NCI-H1930 (cell line): ENCODE data around the gene TRIM47.

ENCODE experiments used
- DNase-seq, 2 experiments: peaks; one replicate each; lab custom pipeline; 2025; lab: John Stamatoyannopoulos, UW

Gene TRIM47

GRCh38 chr17:75909051-75909811, 30.9 kb upstream of the TRIM47 start:
- DNase-seq = no peak

- DNase-seq = no peak
Measured at GRCh38 chr17:75908201-75908600, 29.8 kb upstream of the TRIM47 start.

- DNase-seq = no peak
Measured at GRCh38 chr17:75906143-75906884, 27.9 kb upstream of the TRIM47 start.

GRCh38 chr17:75904749-75905521, 26.6 kb upstream of the TRIM47 start, which contains the start of gene MRPL38:
Gene MRPL38, minus strand, starts transcription at chr17:75904884. Its CDS starts 9 bp downstream, at chr17:75904875.
- peak; percentile 97 to 99 for DNase-seq

- no peak for DNase-seq
Measured at GRCh38 chr17:75902406-75902805, 24.0 kb upstream of the TRIM47 start.

GRCh38 chr17:75901727-75902126, 23.3 kb upstream of the TRIM47 start:
- DNase-seq = no peak

- DNase-seq = no peak
Measured at GRCh38 chr17:75900691-75901533, 22.5 kb upstream of the TRIM47 start.

- no peak for DNase-seq
Measured at GRCh38 chr17:75899767-75900468, 21.5 kb upstream of the TRIM47 start.

- no peak for DNase-seq
Measured at GRCh38 chr17:75899353-75899752, 21.0 kb upstream of the TRIM47 start.

- no peak for DNase-seq
Measured at GRCh38 chr17:75898791-75899190, 20.4 kb upstream of the TRIM47 start.

- DNase-seq = no peak
Measured at GRCh38 chr17:75898065-75898464, 19.7 kb upstream of the TRIM47 start.

- DNase-seq = no peak
Measured at GRCh38 chr17:75897160-75898019, 19.0 kb upstream of the TRIM47 start.

GRCh38 chr17:75896415-75897159, 18.2 kb upstream of the TRIM47 start, which contains the start of gene TRIM65:
Gene TRIM65, minus strand, starts transcription at chr17:75896951. Its CDS starts 14 bp downstream, at chr17:75896937.
- peak; percentile 86 to 88 for DNase-seq

GRCh38 chr17:75895370-75896155, 17.2 kb upstream of the TRIM47 start:
- DNase-seq = no peak

- no peak for DNase-seq
Measured at GRCh38 chr17:75894049-75894733, 15.8 kb upstream of the TRIM47 start.

- DNase-seq = no peak
Measured at GRCh38 chr17:75893305-75894048, 15.1 kb upstream of the TRIM47 start.
